HT1080 (cell line): Measurements from ENCODE around the gene ARL3. TPM values are rescaled to one million over a fixed set of nuclear protein-coding genes. Genes with fewer than 3 reads are reported as not detected.
"Not testable (repeated sequence)": the region's sequence is repeated elsewhere in the genome, so short reads cannot be mapped to it uniquely, and the experiment has no call there.

ENCODE experiments used
- DNase-seq: peaks from one replicate; pipeline ENCODE4 v3.0.0-alpha.2; 2015; ENCODE audit warnings: low read depth
- total RNA-seq: library from RNA; depleted of rRNA; stranded (reverse); fragments of >200 nt; shearing (Covaris generic); gene quantifications from 2 replicates; pipeline ENCODE4 v1.2.3, GENCODE V29; 2014

Gene ARL3
- total RNA-seq, 1 experiment from 2014 or later = 5.6 TPM

DNA sequence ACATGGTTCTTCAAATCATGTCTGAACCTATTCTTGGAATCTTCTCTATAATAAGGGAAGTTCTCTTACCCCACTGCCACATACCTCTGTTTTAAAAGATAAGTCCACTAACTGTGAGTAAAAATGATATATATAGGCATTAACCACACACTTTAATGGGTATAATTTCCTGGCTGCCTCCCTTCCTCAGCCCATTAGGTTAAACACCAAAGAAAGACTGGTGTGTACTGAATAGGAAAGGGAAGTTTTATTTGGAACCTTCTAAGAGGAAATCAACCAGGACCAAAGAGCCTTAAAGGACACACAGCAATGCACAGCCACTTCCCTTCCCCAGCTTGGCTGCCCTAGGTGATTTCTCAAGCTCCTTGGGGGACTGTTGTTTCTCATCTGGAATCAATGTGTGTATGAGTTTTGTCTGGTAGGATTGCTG, 24.5 kb upstream of the ARL3 start:
- DNase-seq = no peak

DNA sequence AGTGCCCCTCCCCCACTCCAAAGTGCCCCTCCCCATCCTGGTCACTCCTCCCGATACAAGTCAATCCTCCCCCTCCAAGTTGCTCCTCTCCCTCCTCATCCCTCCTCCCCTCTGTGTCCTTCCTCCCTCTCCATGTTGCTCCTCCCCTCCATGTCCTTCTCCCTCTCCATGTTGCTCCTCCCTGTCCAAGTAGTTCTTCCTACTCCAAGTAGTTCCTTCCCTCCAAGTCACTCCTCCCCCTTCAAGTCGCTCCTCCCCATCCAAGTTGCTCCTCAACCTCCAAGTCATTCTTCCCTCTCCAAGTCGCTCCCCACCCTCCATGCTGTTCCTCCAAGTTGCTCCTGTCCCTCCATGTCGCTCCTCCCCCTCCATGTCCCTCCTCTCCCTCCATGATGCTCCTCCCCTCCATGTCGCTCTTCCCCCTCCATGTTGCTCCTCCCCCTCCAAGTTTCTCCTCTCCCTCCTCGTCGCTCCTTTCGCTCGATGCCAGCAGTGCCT, 20.9 kb upstream of the ARL3 start:
- no peak for DNase-seq

DNA sequence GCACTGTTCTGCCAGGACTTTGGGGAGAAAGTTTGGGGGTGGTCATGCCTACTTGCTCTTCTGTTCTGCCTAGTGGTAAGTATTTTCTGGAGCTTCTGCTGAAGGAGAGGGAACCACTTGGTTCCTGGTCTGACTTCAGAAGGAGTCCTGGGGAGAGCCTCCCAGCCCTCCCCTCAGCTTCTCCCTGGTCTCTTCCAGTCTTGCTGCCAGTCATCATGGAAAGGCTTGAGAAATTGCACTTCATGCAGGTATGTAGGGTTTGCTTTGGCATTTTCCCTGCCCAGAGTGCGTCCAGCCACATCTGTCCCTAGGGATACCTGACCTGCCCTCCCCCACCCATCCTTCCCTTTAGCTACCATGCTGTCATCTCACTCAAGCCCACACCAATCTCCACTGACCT, 18.5 kb upstream of the ARL3 start:
- DNase-seq = no peak

DNA sequence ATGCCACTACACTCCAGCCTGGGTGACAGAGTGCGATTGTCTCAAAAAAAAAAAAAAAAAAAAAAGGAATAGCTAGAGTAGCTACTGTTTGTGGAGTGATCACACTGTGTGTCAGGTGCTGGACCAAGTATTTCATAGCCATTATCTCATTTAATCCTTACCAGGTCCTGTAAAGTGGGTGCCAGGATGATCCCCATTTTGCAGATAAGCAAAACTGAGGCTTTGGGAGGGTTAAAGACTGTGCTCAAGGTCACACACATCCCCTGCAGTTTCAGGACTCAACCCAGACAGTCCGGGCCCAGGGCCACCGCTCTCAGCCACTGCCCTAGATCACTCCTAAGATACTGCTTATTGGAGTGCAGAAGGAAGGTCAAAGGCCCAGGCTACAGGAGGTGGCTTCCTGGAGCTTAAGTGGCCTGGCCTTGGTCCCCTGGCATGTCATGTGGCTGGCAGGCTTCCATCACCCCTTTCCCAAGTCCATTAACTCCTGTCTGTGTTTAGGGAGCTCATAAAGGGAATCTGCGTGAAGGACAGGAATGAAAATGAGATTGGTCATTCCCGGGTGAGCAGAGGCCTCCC, 17.1 kb upstream of the ARL3 start:
- DNase-seq = no peak

GRCh38 chr10:102729029-102730026, 15.1 kb upstream of the ARL3 start:
- peak; percentile 71 for DNase-seq

GRCh38 chr10:102727037-102727818, 13.0 kb upstream of the ARL3 start:
- DNase-seq = no peak

- DNase-seq = no peak
Observed at GRCh38 chr10:102726274-102726673, 12.1 kb upstream of the ARL3 start.

GRCh38 chr10:102723989-102724388, 9.8 kb upstream of the ARL3 start:
- DNase-seq = no peak

- no peak for DNase-seq
Observed at GRCh38 chr10:102721954-102722353, 7.8 kb upstream of the ARL3 start.

- DNase-seq = no peak
Observed at GRCh38 chr10:102720775-102721301, 6.6 kb upstream of the ARL3 start.

- DNase-seq = no peak
Observed at GRCh38 chr10:102720337-102720736, 6.1 kb upstream of the ARL3 start.

GRCh38 chr10:102718220-102718619, 4.0 kb upstream of the ARL3 start:
- no peak for DNase-seq

- DNase-seq = not testable (repeated sequence)
Observed at GRCh38 chr10:102716900-102717565, 2.8 kb upstream of the ARL3 start.

GRCh38 chr10:102715880-102716279, 1.7 kb upstream of the ARL3 start:
- DNase-seq = no peak

GRCh38 chr10:102714621-102715455, 641 bp upstream of the ARL3 start, which contains the start of gene SFXN2:
Gene SFXN2, plus strand, starts transcription at chr10:102714636. Its CDS starts 12,001 bp downstream, at chr10:102726637.
- DNase-seq = peak; percentile 20

DNA sequence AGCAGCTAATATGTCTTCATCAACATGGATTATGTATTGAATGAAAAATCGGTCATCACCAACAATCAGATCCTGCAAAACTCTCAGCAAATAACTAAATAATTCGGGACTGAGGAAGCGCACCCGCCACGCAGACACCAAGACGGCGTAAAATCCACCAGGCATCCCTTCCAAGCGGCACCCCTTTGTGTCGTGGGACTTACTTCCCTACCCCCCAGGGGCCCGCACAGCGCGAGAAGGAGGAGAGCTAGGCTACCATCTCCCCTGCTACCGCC, 721 bp downstream of the ARL3 start:
- no peak for DNase-seq

GRCh38 chr10:102712843-102713538, 1.2 kb downstream of the ARL3 start:
- DNase-seq = no peak

DNA sequence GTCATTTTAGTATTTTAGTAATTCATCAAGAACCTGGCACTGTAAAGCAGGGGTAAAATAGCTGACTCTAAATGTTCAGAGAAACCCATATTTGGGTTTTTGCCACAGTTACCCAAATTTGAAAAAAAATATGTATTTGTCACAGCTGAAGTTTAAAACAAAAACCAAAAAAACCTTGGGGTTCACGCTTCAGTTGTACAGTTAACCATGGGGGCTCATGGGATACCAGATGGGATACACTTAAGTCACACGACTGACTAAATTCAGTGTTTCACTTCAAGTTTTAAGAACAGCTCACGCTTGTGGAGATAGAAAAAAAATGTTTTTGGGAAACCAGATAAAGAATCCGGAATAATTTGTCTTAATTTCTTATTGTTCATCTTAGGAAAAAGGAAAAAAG, 2.1 kb downstream of the ARL3 start:
- DNase-seq = no peak

GRCh38 chr10:102710609-102711008, 3.6 kb downstream of the ARL3 start:
- peak; percentile 62 for DNase-seq
